ENCODE data around the gene ANKS3.

- TF ChIP-seq CTCF (IDR thresholded peaks at IDR 0.05) = no peak
- no peak for TF ChIP-seq POLR2A (IDR thresholded peaks at IDR 0.05)
Observed at GRCh38 chr16:4762205-4762604, 28.1 kb upstream of the ANKS3 start.
